OCI-LY3 (cell line): ENCODE results near the gene ARHGEF4.

ENCODE experiments used
- H2AFZ ChIP-seq: fragments of 200-600, 300-600 bp; shearing (Covaris generic); 2 replicates; pipeline ENCODE4 v1.6.0; 2014; ENCODE audit warnings: antibody characterized with exemption, low read depth, low read length
- H3K27ac ChIP-seq: fragments of 200-600, 300-600 bp; sonication (generic); 2 replicates; pipeline ENCODE4 v1.5.1; 2014; ENCODE audit warnings: mild to moderate bottlenecking, low read length, moderate library complexity, mixed read lengths
- H3K27me3 ChIP-seq: fragments of 200-600, 300-600 bp; sonication (generic); 2 replicates; pipeline ENCODE4 v1.6.1; 2014; ENCODE audit warnings: low read depth, low read length, mixed read lengths
- H3K36me3 ChIP-seq: fragments of 200-600, 300-600 bp; sonication (generic); replicated peaks from 2 replicates; pipeline ENCODE3; 2014; ENCODE audit warnings: low read depth, low read length, mixed read lengths
- H3K4me1 ChIP-seq: fragments of 300-600, 200-600 bp; sonication (generic); 2 replicates; pipeline ENCODE4 v1.6.1; 2014; ENCODE audit warnings: low read length, mixed read lengths
- H3K4me2 ChIP-seq: fragments of 200-600, 300-600 bp; sonication (generic); 2 replicates; pipeline ENCODE4 v1.6.1; 2014; ENCODE audit warnings: low read length, mixed read lengths
- H3K4me3 ChIP-seq: fragments of 300-600, 200-600 bp; sonication (generic); 2 replicates; pipeline ENCODE4 v1.5.1; 2014; ENCODE audit warnings: antibody characterized with exemption, mild to moderate bottlenecking, low read length, moderate library complexity
- H3K79me2 ChIP-seq: fragments of 300-600, 200-600 bp; shearing (Covaris generic); 2 replicates; pipeline ENCODE4 v1.6.1; 2014; ENCODE audit warnings: mild to moderate bottlenecking, low read length, mixed read lengths
- H3K9ac ChIP-seq: fragments of 300-600, 200-600 bp; shearing (Covaris generic); 2 replicates; pipeline ENCODE4 v1.6.0; 2014; ENCODE audit warnings: mild to moderate bottlenecking, low read length, moderate library complexity
- H3K9me3 ChIP-seq: fragments of 200-600, 300-600 bp; shearing (Covaris generic); 2 replicates; pipeline ENCODE4 v1.6.1; 2014; ENCODE audit warnings: low read length, mixed read lengths; ENCODE audit not compliant: insufficient read depth
- H4K20me1 ChIP-seq: fragments of 200-600, 300-600 bp; sonication (generic); 2 replicates; pipeline ENCODE4 v1.6.1; 2016; ENCODE audit warnings: low read length, mixed read lengths; ENCODE audit not compliant: insufficient read depth
- CTCF ChIP-seq: fragments of 200-600, 300-600 bp; sonication (generic); IDR thresholded peaks from 2 replicates; pipeline ENCODE4 v1.5.1; 2014; ENCODE audit warnings: antibody characterized with exemption, low read length, low read depth
- EZH2phosphoT487 ChIP-seq: fragments of 200-600 bp; shearing (Covaris generic); IDR thresholded peaks from 2 replicates; pipeline ENCODE4 v1.6.1; 2018; ENCODE audit warnings: antibody characterized with exemption, mixed run types, low read depth

The ARHGEF4 gene

GRCh38 chr2:130870779-130871178, 34.1 kb downstream of the ARHGEF4 start:
- Histone ChIP-seq H3K4me1 (peaks cover 9% of the 10 kb centered on the region), H3K27me3 (no peaks in the 10 kb centered on the region), H3K9ac (no peak overlapping the region), H2AFZ (no peak overlapping the region), H3K4me2 (no peak overlapping the region), H3K79me2 (no peaks in the 10 kb centered on the region), H3K36me3 (no peaks in the 10 kb centered on the region), H4K20me1 (no peaks in the 10 kb centered on the region), H3K4me3 (no peak overlapping the region), H3K9me3 (no peaks in the 10 kb centered on the region), H3K27ac (no peak overlapping the region)
- TF ChIP-seq CTCF (no peak), EZH2phosphoT487 (no peak)

GRCh38 chr2:130871843-130872740, 35.4 kb downstream of the ARHGEF4 start:
- H3K4me3 ChIP-seq, result no peak overlapping the region
- no peak overlapping the region for H3K9ac ChIP-seq
- no peaks in the 10 kb centered on the region for H3K9me3 ChIP-seq
- no peaks in the 10 kb centered on the region for H3K79me2 ChIP-seq
- no peaks in the 10 kb centered on the region for H4K20me1 ChIP-seq
- no peaks in the 10 kb centered on the region for H3K36me3 ChIP-seq
- no peaks in the 10 kb centered on the region for H3K27me3 ChIP-seq
- no peak overlapping the region for H3K4me2 ChIP-seq
- no peak for TF ChIP-seq EZH2phosphoT487
- no peak for TF ChIP-seq CTCF
- H3K27ac ChIP-seq, result no peak overlapping the region
- H2AFZ ChIP-seq, result no peak overlapping the region
- H3K4me1 ChIP-seq, result peaks cover 9% of the 10 kb centered on the region

- Histone ChIP-seq H3K36me3 (no peaks in the 10 kb centered on the region), H3K4me2 (no peak overlapping the region), H3K4me3 (no peak overlapping the region), H4K20me1 (no peaks in the 10 kb centered on the region), H3K9me3 (no peaks in the 10 kb centered on the region), H3K27ac (no peak overlapping the region), H2AFZ (no peak overlapping the region), H3K9ac (no peak overlapping the region), H3K27me3 (no peaks in the 10 kb centered on the region), H3K4me1 (peaks cover 9% of the 10 kb centered on the region), H3K79me2 (no peaks in the 10 kb centered on the region)
- TF ChIP-seq EZH2phosphoT487 (no peak), CTCF (no peak)
These were observed 36.0 kb downstream of the ARHGEF4 start for GRCh38 chr2:130872741-130873125.

GRCh38 chr2:130873700-130874346, 37.1 kb downstream of the ARHGEF4 start:
- Histone ChIP-seq H3K4me2 (peak overlapping the region; percentile 78), H3K27ac (no peak overlapping the region), H2AFZ (peak overlapping the region; percentile 92), H3K4me3 (peak overlapping the region; percentile 66), H3K4me1 (peaks cover 9% of the 10 kb centered on the region), H3K79me2 (no peaks in the 10 kb centered on the region), H3K27me3 (no peaks in the 10 kb centered on the region), H4K20me1 (no peaks in the 10 kb centered on the region), H3K9me3 (no peaks in the 10 kb centered on the region), H3K9ac (peak overlapping the region; percentile 35; the same call in 1 of the 2 replicates), H3K36me3 (no peaks in the 10 kb centered on the region)
- no peak for TF ChIP-seq EZH2phosphoT487
- peak; percentile 78 for TF ChIP-seq CTCF
